ENCODE data around the gene FRMD8. TPM values are rescaled to one million over a fixed set of nuclear protein-coding genes. Genes with fewer than 3 reads are reported as not detected.

Gene FRMD8
- total and polyA plus RNA-seq, 2 donors (not counting 3 experiments of a cell fraction or from before 2014, with no cell fraction given), result 36.4 to 53.9 TPM

- H3K4me2 ChIP-seq (ENCODE audit: insufficient read depth, low read length), result no peak overlapping the region
- no peak overlapping the region for H3K27ac ChIP-seq (ENCODE audit: insufficient read depth, low read depth, low read length)
- H4K20me1 ChIP-seq (replicated peaks; ENCODE audit: control insufficient read depth, extremely low read depth, insufficient read depth, low read length), result peaks cover 22% of the 10 kb centered on the region
- peaks cover 25% of the 10 kb centered on the region for H3K4me1 ChIP-seq (ENCODE audit: control insufficient read depth, extremely low read depth, insufficient read depth, low read length)
- intact Hi-C loops (cut with micrococcal nuclease) (no loop called here), dilution Hi-C loops (cut with MboI; ENCODE audit: extremely low pct_ligation_motif_present, low sequenced_read_pairs) (no loop called here)
- H3K36me3 ChIP-seq (ENCODE audit: control insufficient read depth in 2 of 2, extremely low read depth in 1 of 2, insufficient read depth in 2 of 2, low read length in 2 of 2), result peaks cover 25 to 31% of the 10 kb centered on the region in 2 experiments
- ChIA-PET CTCF (interaction anchor here (1.1 to 1.3 kb wide), 2 partner anchors 13 to 18 kb away, joined by 3 to 8 read pairs; no protein-coding TSS in a partner anchor), POLR2A (interaction anchor here (0.5 kb wide), 1 partner anchor 58 kb away, joined by 3 read pairs; no protein-coding TSS in a partner anchor)
- FAIRE-seq (no peak), DNase-seq (ENCODE audit: low read depth, low spot score) (peak; percentile 33)
- H3K27me3 ChIP-seq (ENCODE audit: control insufficient read depth in 2 of 2, insufficient read depth in 2 of 2, low read length in 2 of 2), result no peaks in the 10 kb centered on the region
- no peak overlapping the region for H2AFZ ChIP-seq (ENCODE audit: low read depth, low read length)
- H3K9me1 ChIP-seq (replicated peaks; ENCODE audit: control insufficient read depth, extremely low read depth, insufficient read depth, low read length), result no peaks in the 10 kb centered on the region
- no peak overlapping the region for H3K4me3 ChIP-seq (replicated peaks in 1 of 3; ENCODE audit: insufficient read depth in 1 of 3, low read depth in 1 of 3, low read length in 3 of 3)
- peaks cover 95% of the 10 kb centered on the region for H3K79me2 ChIP-seq (ENCODE audit: control insufficient read depth, insufficient read depth, low read length)
- BruUV-seq (replicated peaks), result no TSS peak
- H3K9ac ChIP-seq (replicated peaks; ENCODE audit: extremely low read depth, insufficient read depth, low read length), result no peak overlapping the region
- H3K9me3 ChIP-seq (replicated peaks; ENCODE audit: control insufficient read depth, insufficient read depth, low read length), result no peaks in the 10 kb centered on the region
- TF ChIP-seq POLR2AphosphoS5 (IDR thresholded peaks at IDR 0.05; ENCODE audit: insufficient read depth, low read depth, low read length), result peak; percentile 39
- TF ChIP-seq EZH2 (IDR thresholded peaks at IDR 0.05; ENCODE audit: borderline replicate concordance, low read depth, low read length, severe bottlenecking), result no peak
These were observed 47.7 kb downstream of the FRMD8 start for GRCh38 chr11:65434057-65434666.

GRCh38 chr11:65434667-65435410, 48.4 kb downstream of the FRMD8 start:
- DNase-seq (ENCODE audit: low read depth, low spot score) (peak; percentile 20), FAIRE-seq (no peak)
- Histone ChIP-seq H3K9me1 (replicated peaks; ENCODE audit: control insufficient read depth, extremely low read depth, insufficient read depth, low read length) (no peaks in the 10 kb centered on the region), H3K4me2 (ENCODE audit: insufficient read depth, low read length) (no peak overlapping the region), H3K79me2 (ENCODE audit: control insufficient read depth, insufficient read depth, low read length) (peaks cover 95% of the 10 kb centered on the region), H4K20me1 (replicated peaks; ENCODE audit: control insufficient read depth, extremely low read depth, insufficient read depth, low read length) (peaks cover 19% of the 10 kb centered on the region), H3K9ac (replicated peaks; ENCODE audit: extremely low read depth, insufficient read depth, low read length) (no peak overlapping the region), H3K4me1 (ENCODE audit: control insufficient read depth, extremely low read depth, insufficient read depth, low read length) (peaks cover 18% of the 10 kb centered on the region), H3K36me3 (ENCODE audit: control insufficient read depth in 2 of 2, extremely low read depth in 1 of 2, insufficient read depth in 2 of 2, low read length in 2 of 2) (peaks cover 25 to 30% of the 10 kb centered on the region in 2 experiments), H3K9me3 (replicated peaks; ENCODE audit: control insufficient read depth, insufficient read depth, low read length) (no peaks in the 10 kb centered on the region), H3K27ac (ENCODE audit: insufficient read depth, low read depth, low read length) (no peak overlapping the region), H3K4me3 (replicated peaks in 1 of 3; ENCODE audit: insufficient read depth in 1 of 3, low read depth in 1 of 3, low read length in 3 of 3) (no peak overlapping the region), H2AFZ (ENCODE audit: low read depth, low read length) (no peak overlapping the region), H3K27me3 (ENCODE audit: control insufficient read depth in 2 of 2, insufficient read depth in 2 of 2, low read length in 2 of 2) (no peaks in the 10 kb centered on the region)
- intact Hi-C loops (cut with micrococcal nuclease), result no loop called here
- ChIA-PET CTCF (interaction anchor here (1.3 kb wide), 1 partner anchor 13 kb away, joined by 3 read pairs; no protein-coding TSS in a partner anchor), POLR2A (no interaction called here)
- dilution Hi-C loops (cut with MboI; ENCODE audit: extremely low pct_ligation_motif_present, low sequenced_read_pairs), result no loop called here
- TF ChIP-seq MYC (IDR thresholded peaks at IDR 0.05; ENCODE audit: low read depth, low read length) (no peak), MAX (IDR thresholded peaks at IDR 0.05; ENCODE audit: insufficient read depth, insufficient read length) (no peak), EZH2 (IDR thresholded peaks at IDR 0.05; ENCODE audit: borderline replicate concordance, low read depth, low read length, severe bottlenecking) (no peak)
- BruUV-seq (replicated peaks), result no TSS peak
